ENCODE measurements around the gene SULF2. TPM values are rescaled to one million over a fixed set of nuclear protein-coding genes. Genes with fewer than 3 reads are reported as not detected.

The SULF2 gene
- total and polyA plus RNA-seq, 4 donors, result 8.1 to 25.4 (median 12.0) TPM

DNA sequence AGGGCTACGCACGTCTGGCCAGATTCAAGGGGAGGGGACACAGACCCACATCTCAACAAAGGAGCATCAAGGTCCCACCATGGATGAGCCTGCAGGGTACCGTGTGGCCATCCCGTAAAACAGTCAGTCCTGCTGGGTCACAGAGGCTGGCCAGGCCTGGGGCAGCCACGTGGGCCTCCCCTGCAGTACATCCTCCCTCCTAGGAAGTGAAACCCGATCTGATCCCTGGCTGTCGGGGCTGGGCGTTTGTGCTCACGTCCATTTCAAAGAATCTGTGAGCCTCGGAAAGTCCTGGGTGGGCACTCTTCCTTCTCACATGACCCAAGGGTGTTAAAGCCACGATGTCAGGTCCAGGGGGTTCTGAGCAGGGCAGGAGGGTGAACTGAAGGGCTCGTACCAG is 14.3 kb downstream of the SULF2 start:
- 82% methylated on average over 12 of the region's 12 CpGs for WGBS
- H3K9ac ChIP-seq (ENCODE audit: low read depth in 1 of 2, low read length in 2 of 2), result no peak overlapping the region
- H3K9me3 ChIP-seq (ENCODE audit: control insufficient read depth in 4 of 4, low read length in 3 of 4), result peaks cover 0 to 8% (median 4%) of the 10 kb centered on the region in 4 donors
- H3K36me3 ChIP-seq (ENCODE audit: control insufficient read depth in 4 of 4, insufficient read depth in 3 of 4, low read depth in 1 of 4, low read length in 3 of 4), result no peaks in the 10 kb centered on the region
- H3K4me1 ChIP-seq (ENCODE audit: control insufficient read depth in 4 of 4, insufficient read depth in 4 of 4, low read length in 3 of 4), result no peaks in the 10 kb centered on the region
- H3K27me3 ChIP-seq (ENCODE audit: control insufficient read depth in 4 of 4, insufficient read depth in 4 of 4, low read length in 3 of 4), result no peaks in the 10 kb centered on the region
- DNase-seq (ENCODE audit: low spot score), result no peak
- H3K4me3 ChIP-seq (ENCODE audit: low read depth in 1 of 3, low read length in 3 of 3), result no peak overlapping the region
- TF ChIP-seq FOXA1 (IDR thresholded peaks at IDR 0.05), result no peak
- TF ChIP-seq NR2F2 (IDR thresholded peaks at IDR 0.05), result no peak
- no peak for TF ChIP-seq SP1 (IDR thresholded peaks at IDR 0.05)
- no peak for TF ChIP-seq RAD21 (IDR thresholded peaks at IDR 0.05)
- TF ChIP-seq, protein P1, sequence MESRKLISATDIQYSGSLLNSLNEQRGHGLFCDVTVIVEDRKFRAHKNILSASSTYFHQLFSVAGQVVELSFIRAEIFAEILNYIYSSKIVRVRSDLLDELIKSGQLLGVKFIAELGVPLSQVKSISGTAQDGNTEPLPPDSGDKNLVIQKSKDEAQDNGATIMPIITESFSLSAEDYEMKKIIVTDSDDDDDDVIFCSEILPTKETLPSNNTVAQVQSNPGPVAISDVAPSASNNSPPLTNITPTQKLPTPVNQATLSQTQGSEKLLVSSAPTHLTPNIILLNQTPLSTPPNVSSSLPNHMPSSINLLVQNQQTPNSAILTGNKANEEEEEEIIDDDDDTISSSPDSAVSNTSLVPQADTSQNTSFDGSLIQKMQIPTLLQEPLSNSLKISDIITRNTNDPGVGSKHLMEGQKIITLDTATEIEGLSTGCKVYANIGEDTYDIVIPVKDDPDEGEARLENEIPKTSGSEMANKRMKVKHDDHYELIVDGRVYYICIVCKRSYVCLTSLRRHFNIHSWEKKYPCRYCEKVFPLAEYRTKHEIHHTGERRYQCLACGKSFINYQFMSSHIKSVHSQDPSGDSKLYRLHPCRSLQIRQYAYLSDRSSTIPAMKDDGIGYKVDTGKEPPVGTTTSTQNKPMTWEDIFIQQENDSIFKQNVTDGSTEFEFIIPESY (IDR thresholded peaks at IDR 0.05), result no peak
- no peak for TF ChIP-seq JUND (IDR thresholded peaks at IDR 0.05)
- no peak for TF ChIP-seq RXRA (IDR thresholded peaks at IDR 0.05)
- TF ChIP-seq YY1 (IDR thresholded peaks at IDR 0.05), result no peak
- TF ChIP-seq EGR1 (IDR thresholded peaks at IDR 0.05; ENCODE audit: low read depth in 2 of 2), result no peak
- no peak overlapping the region for H3K27ac ChIP-seq (ENCODE audit: low read depth in 1 of 2, low read length in 2 of 2)

DNA sequence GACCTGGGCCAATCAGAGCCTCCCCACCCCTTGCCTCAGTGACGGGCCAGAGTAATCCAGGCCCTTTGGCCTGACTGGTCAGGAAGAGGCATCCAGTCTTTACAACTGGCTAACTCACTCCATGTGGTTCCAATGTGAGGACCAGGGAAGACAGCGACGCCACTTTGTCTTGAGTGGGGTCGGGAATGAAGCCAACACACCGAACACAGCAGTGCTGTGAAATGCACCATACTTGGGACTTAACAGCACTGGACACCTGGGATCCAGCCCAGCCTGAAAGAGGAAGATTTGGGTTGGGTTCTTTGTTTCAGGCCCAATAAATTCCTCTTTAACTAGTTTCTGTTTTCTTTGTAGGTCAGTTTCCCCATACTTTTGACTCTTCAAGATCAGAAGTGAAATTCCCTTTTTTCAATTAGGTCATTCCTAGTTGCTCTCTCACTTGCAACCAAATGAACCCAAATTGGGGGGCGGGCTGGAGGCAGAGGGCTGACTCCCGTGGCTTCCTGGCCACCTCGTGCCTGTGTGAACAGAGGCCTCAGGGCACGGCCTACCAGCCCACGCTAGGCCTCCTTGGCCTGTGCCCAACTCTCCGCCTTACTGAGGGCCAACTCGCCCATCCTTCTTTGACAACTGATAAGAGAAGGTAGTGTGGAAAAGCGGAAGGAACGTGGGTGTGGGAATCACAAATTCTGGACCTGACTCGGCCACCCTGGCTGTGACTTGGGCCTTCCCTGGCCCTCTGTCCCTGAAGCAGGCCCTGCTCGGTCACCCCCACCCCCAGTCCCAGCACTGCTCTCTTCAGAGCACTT is 17.1 kb downstream of the SULF2 start:
- Histone ChIP-seq H3K9me3 (ENCODE audit: control insufficient read depth in 4 of 4, low read length in 3 of 4) (peaks cover 0 to 5% (median 2%) of the 10 kb centered on the region in 4 donors), H3K27ac (ENCODE audit: low read depth in 1 of 2, low read length in 2 of 2) (no peak overlapping the region), H3K9ac (ENCODE audit: low read depth in 1 of 2, low read length in 2 of 2) (no peak overlapping the region), H3K4me1 (ENCODE audit: control insufficient read depth in 4 of 4, insufficient read depth in 4 of 4, low read length in 3 of 4) (peaks cover 0 to 4% (median 0%) of the 10 kb centered on the region in 4 donors), H3K36me3 (ENCODE audit: control insufficient read depth in 4 of 4, insufficient read depth in 3 of 4, low read depth in 1 of 4, low read length in 3 of 4) (no peaks in the 10 kb centered on the region), H3K4me3 (ENCODE audit: low read depth in 1 of 3, low read length in 3 of 3) (no peak overlapping the region), H3K27me3 (ENCODE audit: control insufficient read depth in 4 of 4, insufficient read depth in 4 of 4, low read length in 3 of 4) (no peaks in the 10 kb centered on the region)
- no peak for TF ChIP-seq NR2F2 (IDR thresholded peaks at IDR 0.05)
- TF ChIP-seq YY1 (IDR thresholded peaks at IDR 0.05), result no peak
- no peak for TF ChIP-seq HNF4G (IDR thresholded peaks at IDR 0.05)
- no peak for TF ChIP-seq HNF4A (conservative IDR thresholded peaks at IDR 0.05)
- no peak for TF ChIP-seq MAX (IDR thresholded peaks at IDR 0.05)
- TF ChIP-seq, protein P1 (IDR thresholded peaks at IDR 0.05), result no peak
- no peak for TF ChIP-seq CTCF (IDR thresholded peaks at IDR 0.05; ENCODE audit: low read depth, low read length, missing input control)
- WGBS, result 62% methylated on average over 16 of the region's 16 CpGs
- no peak for DNase-seq (ENCODE audit: low spot score)
